CD14-positive monocyte (primary cell): ENCODE results near the gene TNPO3. TPM values are rescaled to one million over a fixed set of nuclear protein-coding genes. Genes with fewer than 3 reads are reported as not detected.

Experiments
- DNase-seq, 3 donors: peaks; one replicate each; pipeline ENCODE4 v3.0.0-alpha.2; 2011 to 2022
- H2AFZ ChIP-seq: 2 replicates; pipeline ENCODE4 v1.6.0; 2012; ENCODE audit warnings: mild to moderate bottlenecking, low read depth, low read length, inconsistent platforms; ENCODE audit not compliant: insufficient read depth, poor library complexity, severe bottlenecking
- H3K27ac ChIP-seq, 2 donors: 1 replicate in 1 of 2; 2 replicates in 1 of 2; pipeline ENCODE4 v1.5.1; 2012 to 2013; ENCODE audit warnings: low read length in 2 of 2, control low read depth in 1 of 2, inconsistent platforms in 1 of 2, low read depth in 1 of 2, mild to moderate bottlenecking in 1 of 2
- H3K27me3 ChIP-seq, 2 donors: one replicate each; pipeline versions ENCODE4 v1.6.0 to v1.6.1; 2011 to 2013; ENCODE audit warnings: low read length in 2 of 2; ENCODE audit not compliant: control insufficient read depth in 2 of 2, insufficient read depth in 2 of 2
- H3K36me3 ChIP-seq, 2 donors: replicated peaks in 1 of 2; 1 replicate in 1 of 2; 2 replicates in 1 of 2; pipeline versions ENCODE4 v1.5.1 to v1.6.1; 2012 to 2013; ENCODE audit warnings: low read length in 2 of 2, control low read depth in 1 of 2, inconsistent platforms in 1 of 2, mild to moderate bottlenecking in 1 of 2; ENCODE audit not compliant: insufficient read depth in 2 of 2, control insufficient read depth in 1 of 2
- H3K4me1 ChIP-seq, 2 donors: 1 replicate in 1 of 2; 2 replicates in 1 of 2; pipeline versions ENCODE4 v1.5.1 to v1.6.1; 2012 to 2013; ENCODE audit warnings: low read length in 2 of 2, control low read depth in 1 of 2, inconsistent platforms in 1 of 2, mild to moderate bottlenecking in 1 of 2, moderate library complexity in 1 of 2; ENCODE audit not compliant: insufficient read depth in 2 of 2, control insufficient read depth in 1 of 2
- H3K4me2 ChIP-seq: replicated peaks from 2 replicates; pipeline ENCODE3; 2012; ENCODE audit warnings: low read length, moderate library complexity, mild to moderate bottlenecking; ENCODE audit not compliant: poor library complexity, severe bottlenecking; ENCODE audit errors: extremely low read depth
- H3K4me3 ChIP-seq, 3 experiments: fragments of 200-600 bp in 1 of 3; sonication (generic) in 1 of 3; replicated peaks in 1 of 3; 1 replicate in 2 of 3; 2 replicates in 1 of 3; pipeline ENCODE4 v1.5.1; 2011 to 2013; ENCODE audit warnings: low read length in 3 of 3, mild to moderate bottlenecking in 3 of 3, control low read depth in 2 of 3, low read depth in 2 of 3, inconsistent platforms in 1 of 3, moderate library complexity in 1 of 3
- H3K79me2 ChIP-seq: 2 replicates; pipeline ENCODE4 v1.6.0; 2012; ENCODE audit warnings: mild to moderate bottlenecking, control low read depth, inconsistent platforms, low read length, moderate library complexity; ENCODE audit not compliant: insufficient read depth
- H3K9ac ChIP-seq: 2 replicates; pipeline ENCODE4 v1.6.0; 2017; ENCODE audit warnings: low read length, mild to moderate bottlenecking; ENCODE audit not compliant: insufficient read depth, poor library complexity, severe bottlenecking
- H3K9me3 ChIP-seq, 2 donors: replicated peaks in 1 of 2; 1 replicate in 1 of 2; 2 replicates in 1 of 2; pipeline versions ENCODE4 v1.5.1 to v1.6.1; 2012 to 2013; ENCODE audit warnings: low read length in 2 of 2, control low read depth in 1 of 2; ENCODE audit not compliant: control insufficient read depth in 1 of 2, insufficient read depth in 1 of 2
- H4K20me1 ChIP-seq: 2 replicates; pipeline ENCODE4 v1.6.0; 2012; ENCODE audit warnings: mild to moderate bottlenecking, low read length, control low read depth, moderate library complexity; ENCODE audit not compliant: insufficient read depth
- H3K27ac Mint-ChIP-seq, 7 donors: one replicate each; pipeline ENCODE4 v1.8.0; 2020; ENCODE audit warnings: mild to moderate bottlenecking in 7 of 7, mixed read lengths in 7 of 7, moderate library complexity in 6 of 7, inconsistent platforms in 2 of 7
- H3K27me3 Mint-ChIP-seq, 3 donors: one replicate each; pipeline ENCODE4 v1.8.0; 2021 to 2022; ENCODE audit warnings: low read depth in 3 of 3, mild to moderate bottlenecking in 3 of 3, mixed read lengths in 3 of 3, moderate library complexity in 3 of 3, inconsistent platforms in 1 of 3
- H3K36me3 Mint-ChIP-seq, 2 donors: one replicate each; pipeline ENCODE4 v1.8.0; 2020; ENCODE audit warnings: mixed read lengths in 2 of 2, inconsistent platforms in 1 of 2, mild to moderate bottlenecking in 1 of 2
- H3K4me1 Mint-ChIP-seq: one replicate; pipeline ENCODE4 v1.8.0; 2020; ENCODE audit warnings: mild to moderate bottlenecking, mixed read lengths
- H3K4me3 Mint-ChIP-seq, 2 donors: one replicate each; pipeline ENCODE4 v1.8.0; 2020; ENCODE audit warnings: mild to moderate bottlenecking in 2 of 2, mixed read lengths in 2 of 2, moderate library complexity in 1 of 2
- H3K9me3 Mint-ChIP-seq, 7 donors: one replicate each; pipeline ENCODE4 v1.8.0; 2020 to 2022; ENCODE audit warnings: mixed read lengths in 7 of 7, mild to moderate bottlenecking in 6 of 7, moderate library complexity in 6 of 7, inconsistent platforms in 2 of 7
- CTCF ChIP-seq: fragments of 200-600 bp; IDR thresholded peaks from one replicate; pipeline ENCODE4 v1.8.0; 2022; ENCODE audit warnings: antibody characterized with exemption, mild to moderate bottlenecking
- WGBS: methylation state at CpG from one replicate; pipeline ENCODE4 v1.1.5; 2013; ENCODE audit warnings: missing lambda C conversion rate; ENCODE audit not compliant: insufficient coverage; 5-methylcytosine and 5-hydroxymethylcytosine counted together
- intact Hi-C, 2 donors: fragments of 100-400 bp; cut with micrococcal nuclease; formaldehyde crosslinking; loops; one replicate each; pipeline versions ENCODE4 v1.15.0 to v1.15.1; 2023
- polyA plus RNA-seq, 3 donors: library from polyadenylated mRNA; depleted of rRNA in 1 of 3; unstranded in 2 of 3; stranded (reverse) in 1 of 3; fragments of 300-500 nt in 2 of 3; fragments of >200 nt in 1 of 3; fragmentation: Illumina TruSeq in 2 of 3; gene quantifications; 1 replicate in 2 of 3; 2 replicates in 1 of 3; pipeline ENCODE4 v1.2.3, GENCODE V29; 2012 to 2021

The TNPO3 gene
- polyA plus RNA-seq, 3 donors, result 17.0 to 23.8 (median 19.7) TPM

DNA sequence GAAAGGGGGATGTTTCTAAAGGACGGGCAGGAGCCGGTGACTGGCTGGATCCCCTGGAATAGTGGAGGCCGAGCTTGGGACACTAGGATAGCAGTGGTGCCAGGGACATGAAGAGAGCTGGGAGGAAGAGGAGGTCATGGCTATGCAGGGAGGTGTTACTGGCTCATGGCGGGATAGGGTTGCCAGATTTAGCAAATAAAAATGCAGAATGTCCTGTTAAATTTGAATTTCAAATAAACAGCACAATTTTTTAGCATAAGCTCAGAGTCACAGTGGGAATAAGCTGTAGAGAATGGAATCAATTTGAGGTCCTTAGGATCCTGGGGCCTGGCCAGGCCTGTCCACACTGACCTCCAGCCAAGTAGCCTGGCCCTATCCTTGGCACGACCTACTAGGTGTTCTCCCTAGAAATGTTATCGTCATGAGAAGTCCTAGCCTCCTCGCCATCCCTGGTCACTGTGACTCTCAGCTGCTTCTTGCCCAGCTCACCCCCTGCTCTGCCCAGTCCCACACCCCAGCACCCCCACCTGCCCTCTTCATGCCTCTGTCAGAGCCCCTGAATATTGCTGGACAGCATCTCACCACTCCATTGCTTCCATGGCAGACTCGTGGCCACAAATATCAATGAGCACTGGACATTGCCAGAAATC is 136.8 kb downstream of the TNPO3 start:
- no peaks in the 10 kb centered on the region for H4K20me1 ChIP-seq
- no peaks in the 10 kb centered on the region for H3K9me3 ChIP-seq
- H3K27ac ChIP-seq, result no peak overlapping the region
- no peaks in the 10 kb centered on the region for H3K36me3 ChIP-seq
- peaks cover 17 to 29% of the 10 kb centered on the region in 2 donors for H3K4me1 ChIP-seq
- H3K27ac Mint-ChIP-seq, result no peak overlapping the region
- no peak overlapping the region for H3K4me3 Mint-ChIP-seq
- no peaks in the 10 kb centered on the region for H3K79me2 ChIP-seq
- intact Hi-C loops, result no loop called here
- no peak for TF ChIP-seq CTCF
- H3K4me2 ChIP-seq, result no peak overlapping the region
- H3K4me3 ChIP-seq, result no peak overlapping the region
- 98% methylated on average over 7 of the region's 8 CpGs for WGBS
- peaks cover 9 to 36% of the 10 kb centered on the region in 2 donors for H3K27me3 ChIP-seq
- peaks cover 26% of the 10 kb centered on the region for H3K4me1 Mint-ChIP-seq
- H3K36me3 Mint-ChIP-seq, result peaks cover 4 to 9% of the 10 kb centered on the region in 2 donors
- H3K27me3 Mint-ChIP-seq, result peaks cover 40 to 53% (median 46%) of the 10 kb centered on the region in 3 donors
- no peak overlapping the region for H2AFZ ChIP-seq
- H3K9me3 Mint-ChIP-seq, result peaks cover 2 to 17% (median 9%) of the 10 kb centered on the region in 7 donors
- no peak overlapping the region for H3K9ac ChIP-seq
- no peak for DNase-seq

DNA sequence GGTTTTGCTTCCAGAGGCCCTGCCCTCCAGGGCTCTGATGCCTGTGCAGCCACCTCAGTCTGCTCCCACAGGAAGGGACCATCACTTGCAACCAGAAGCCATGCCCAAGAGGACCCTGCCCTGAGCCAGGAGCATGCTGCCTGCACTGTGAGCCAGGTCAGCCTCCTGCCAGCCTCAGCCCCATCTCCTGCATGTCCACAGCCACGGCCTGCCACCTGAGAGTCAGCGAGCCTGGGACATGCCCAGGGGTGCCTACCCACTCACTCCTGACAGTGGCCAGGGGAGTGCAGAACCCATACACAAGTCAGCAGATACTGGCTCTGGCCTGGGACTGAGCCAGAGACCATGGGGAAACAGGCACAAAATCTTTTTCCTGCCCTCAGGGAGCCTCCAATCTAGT is 137.8 kb downstream of the TNPO3 start:
- H2AFZ ChIP-seq, result no peak overlapping the region
- Mint-ChIP-seq H3K9me3 (peaks cover 2 to 17% (median 9%) of the 10 kb centered on the region in 7 donors), H3K36me3 (peaks cover 4 to 9% of the 10 kb centered on the region in 2 donors), H3K4me1 (peaks cover 23% of the 10 kb centered on the region), H3K4me3 (no peak overlapping the region), H3K27me3 (peaks cover 40 to 53% (median 46%) of the 10 kb centered on the region in 3 donors), H3K27ac (no peak overlapping the region)
- H3K27ac ChIP-seq, result no peak overlapping the region
- intact Hi-C loops, result no loop called here
- H3K4me2 ChIP-seq, result no peak overlapping the region
- peaks cover 9 to 36% of the 10 kb centered on the region in 2 donors for H3K27me3 ChIP-seq
- H3K36me3 ChIP-seq, result no peaks in the 10 kb centered on the region
- 100% methylated on average over 2 of the region's 2 CpGs for WGBS
- H3K9ac ChIP-seq, result no peak overlapping the region
- no peaks in the 10 kb centered on the region for H4K20me1 ChIP-seq
- TF ChIP-seq CTCF, result no peak
- H3K4me1 ChIP-seq, result peaks cover 14 to 19% of the 10 kb centered on the region in 2 donors
- H3K79me2 ChIP-seq, result no peaks in the 10 kb centered on the region
- H3K9me3 ChIP-seq, result no peaks in the 10 kb centered on the region
- no peak overlapping the region for H3K4me3 ChIP-seq
- no peak for DNase-seq
